ENCODE measurements around the gene MYH15.

- TF ChIP-seq, protein P1, sequence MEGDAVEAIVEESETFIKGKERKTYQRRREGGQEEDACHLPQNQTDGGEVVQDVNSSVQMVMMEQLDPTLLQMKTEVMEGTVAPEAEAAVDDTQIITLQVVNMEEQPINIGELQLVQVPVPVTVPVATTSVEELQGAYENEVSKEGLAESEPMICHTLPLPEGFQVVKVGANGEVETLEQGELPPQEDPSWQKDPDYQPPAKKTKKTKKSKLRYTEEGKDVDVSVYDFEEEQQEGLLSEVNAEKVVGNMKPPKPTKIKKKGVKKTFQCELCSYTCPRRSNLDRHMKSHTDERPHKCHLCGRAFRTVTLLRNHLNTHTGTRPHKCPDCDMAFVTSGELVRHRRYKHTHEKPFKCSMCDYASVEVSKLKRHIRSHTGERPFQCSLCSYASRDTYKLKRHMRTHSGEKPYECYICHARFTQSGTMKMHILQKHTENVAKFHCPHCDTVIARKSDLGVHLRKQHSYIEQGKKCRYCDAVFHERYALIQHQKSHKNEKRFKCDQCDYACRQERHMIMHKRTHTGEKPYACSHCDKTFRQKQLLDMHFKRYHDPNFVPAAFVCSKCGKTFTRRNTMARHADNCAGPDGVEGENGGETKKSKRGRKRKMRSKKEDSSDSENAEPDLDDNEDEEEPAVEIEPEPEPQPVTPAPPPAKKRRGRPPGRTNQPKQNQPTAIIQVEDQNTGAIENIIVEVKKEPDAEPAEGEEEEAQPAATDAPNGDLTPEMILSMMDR (IDR thresholded peaks at IDR 0.05) = no peak
- TF ChIP-seq EP300 (IDR thresholded peaks at IDR 0.05) = no peak
- TF ChIP-seq POLR2A (IDR thresholded peaks at IDR 0.05) = no peak
Measured at GRCh38 chr3:108554913-108555571, 44.6 kb upstream of the MYH15 start.

All from tibial nerve (tissue), 4 donors.